Liver (tissue), 9 donors: Measurements from ENCODE around the gene ALMS1. TPM values are rescaled to one million over a fixed set of nuclear protein-coding genes. Genes with fewer than 3 reads are reported as not detected.

Experiments
- DNase-seq: peaks from one replicate; pipeline ENCODE4 v3.0.0-alpha.2; 2017; ENCODE audit warnings: low spot score
- H3K27ac ChIP-seq, 2 donors: one replicate each; pipeline ENCODE4 v1.7.0; 2013; ENCODE audit warnings: inconsistent platforms in 2 of 2, low read length in 2 of 2, control low read depth in 1 of 2, low read depth in 1 of 2, mild to moderate bottlenecking in 1 of 2
- H3K27me3 ChIP-seq, 4 donors: one replicate each; pipeline versions ENCODE4 v1.6.1 to v1.7.0; 2013; ENCODE audit warnings: low read length in 3 of 4, inconsistent platforms in 1 of 4, mild to moderate bottlenecking in 1 of 4, moderate library complexity in 1 of 4; ENCODE audit not compliant: control insufficient read depth in 4 of 4, insufficient read depth in 4 of 4
- H3K36me3 ChIP-seq, 4 donors: one replicate each; pipeline versions ENCODE4 v1.6.1 to v1.7.0; 2013; ENCODE audit warnings: low read length in 3 of 4, mild to moderate bottlenecking in 3 of 4, low read depth in 1 of 4, moderate library complexity in 1 of 4; ENCODE audit not compliant: control insufficient read depth in 4 of 4, insufficient read depth in 3 of 4
- H3K4me1 ChIP-seq, 4 donors: one replicate each; pipeline versions ENCODE4 v1.6.1 to v1.7.0; 2013; ENCODE audit warnings: low read length in 3 of 4, mild to moderate bottlenecking in 3 of 4, moderate library complexity in 1 of 4; ENCODE audit not compliant: control insufficient read depth in 4 of 4, insufficient read depth in 4 of 4
- H3K4me3 ChIP-seq, 3 donors: one replicate each; pipeline versions ENCODE4 v1.6.1 to v1.7.0; 2013; ENCODE audit warnings: low read length in 3 of 3, control low read depth in 1 of 3, low read depth in 1 of 3, mild to moderate bottlenecking in 1 of 3
- H3K9ac ChIP-seq, 2 donors: one replicate each; pipeline ENCODE4 v1.7.0; 2013; ENCODE audit warnings: low read length in 2 of 2, mild to moderate bottlenecking in 2 of 2, moderate library complexity in 2 of 2, control low read depth in 1 of 2, low read depth in 1 of 2
- H3K9me3 ChIP-seq, 4 donors: one replicate each; pipeline versions ENCODE4 v1.6.1 to v1.7.0; 2013; ENCODE audit warnings: low read length in 3 of 4; ENCODE audit not compliant: control insufficient read depth in 4 of 4
- ATF3 ChIP-seq: IDR thresholded peaks from 2 replicates; pipeline ENCODE4 v1.6.1; 2016; ENCODE audit warnings: antibody characterized with exemption
- CTCF ChIP-seq: fragments of 150-350 bp; IDR thresholded peaks from 2 replicates; pipeline ENCODE4 v1.5.1; 2017; ENCODE audit warnings: improper control_type of control experiment, low read depth, low read length; ENCODE audit not compliant: missing input control
- EGR1 ChIP-seq, 2 donors: IDR thresholded peaks; 2 replicates each; pipeline ENCODE4 v1.6.1; 2016 to 2018; ENCODE audit warnings: antibody characterized with exemption in 2 of 2, low read depth in 2 of 2
- FOXA1 ChIP-seq: IDR thresholded peaks from 2 replicates; pipeline ENCODE4 v1.6.1; 2016; ENCODE audit warnings: antibody characterized with exemption
- FOXA2 ChIP-seq: IDR thresholded peaks from 2 replicates; pipeline ENCODE4 v1.6.1; 2016; ENCODE audit warnings: antibody characterized with exemption
- GABPA ChIP-seq, 2 donors: IDR thresholded peaks in 1 of 2; conservative IDR thresholded peaks in 1 of 2; 2 replicates each; pipeline ENCODE4 v1.6.1; 2016; ENCODE audit warnings: antibody characterized with exemption in 2 of 2, mild to moderate bottlenecking in 1 of 2, moderate library complexity in 1 of 2
- HNF4G ChIP-seq: IDR thresholded peaks from 2 replicates; pipeline ENCODE4 v1.6.1; 2016; ENCODE audit warnings: antibody characterized with exemption
- MAX ChIP-seq: IDR thresholded peaks from 2 replicates; pipeline ENCODE4 v1.6.1; 2016; ENCODE audit warnings: antibody characterized with exemption
- NR2F2 ChIP-seq: IDR thresholded peaks from 2 replicates; pipeline ENCODE4 v1.6.1; 2016; ENCODE audit warnings: antibody characterized with exemption
- RAD21 ChIP-seq, 2 donors: IDR thresholded peaks; 2 replicates each; pipeline ENCODE4 v1.6.1; 2016; ENCODE audit warnings: antibody characterized with exemption in 2 of 2, mild to moderate bottlenecking in 2 of 2
- REST ChIP-seq: IDR thresholded peaks from 2 replicates; pipeline ENCODE4 v1.6.1; 2016; ENCODE audit warnings: antibody characterized with exemption, mild to moderate bottlenecking
- SP1 ChIP-seq: IDR thresholded peaks from 2 replicates; pipeline ENCODE4 v1.6.1; 2018; ENCODE audit warnings: antibody characterized with exemption, mild to moderate bottlenecking
- TAF1 ChIP-seq: conservative IDR thresholded peaks from 2 replicates; pipeline ENCODE4 v1.6.1; 2016; ENCODE audit warnings: antibody characterized with exemption, mild to moderate bottlenecking
- YY1 ChIP-seq: IDR thresholded peaks from 2 replicates; pipeline ENCODE4 v1.6.1; 2016; ENCODE audit warnings: antibody characterized with exemption, mild to moderate bottlenecking
- ZBTB33 ChIP-seq: IDR thresholded peaks from 2 replicates; pipeline ENCODE4 v1.6.1; 2016; ENCODE audit warnings: antibody characterized with exemption
- WGBS: extraction: QIAGEN DNeasy Blood & Tissue Kit; methylation state at CpG from one replicate; pipeline ENCODE4 v1.1.7; 2013; 5-methylcytosine and 5-hydroxymethylcytosine counted together
- polyA plus RNA-seq, 2 donors: library from polyadenylated mRNA; stranded (reverse) in 1 of 2; unstranded in 1 of 2; fragments of 200-250 nt in 1 of 2; fragments of >200 nt in 1 of 2; fragmentation: Nextera tagmentation in 1 of 2; extraction: Ambion mirVana in 1 of 2; gene quantifications; one replicate each; pipeline versions ENCODE4 v1.2.1 to v1.2.3, GENCODE V29; 2013 to 2015
- total RNA-seq, 2 donors: library from RNA; depleted of rRNA; stranded (reverse); fragments of >200 nt; gene quantifications; one replicate each; pipeline ENCODE4 v1.2.3, GENCODE V29; 2014
- donor health status: healthy.
- donor health status: healthy.
- donor health status: healthy.
- donor health status: healthy.
- donor health status: healthy.

The ALMS1 gene
- total RNA-seq (10 to 100 TPM; 11.9 to 18.3 TPM), polyA plus RNA-seq (1 to 10 TPM; 2.1 to 2.2 TPM)

- Histone ChIP-seq H3K27me3 (no peaks in the 10 kb centered on the region), H3K36me3 (no peaks in the 10 kb centered on the region), H3K9ac (peak within 1 kb of the TSS; percentile 87 to 89), H3K4me3 (peak within 1 kb of the TSS; percentile 72 to 96 (median 74)), H3K9me3 (no peaks in the 10 kb centered on the region), H3K4me1 (peaks cover 3 to 16% (median 12%) of the 10 kb centered on the region in 4 donors), H3K27ac (peak within 1 kb of the TSS; percentile 78 to 87)
- under 1% methylated on average over 83 of the region's 84 CpGs for WGBS
- DNase-seq, result peak; percentile 87
- no peak for TF ChIP-seq HNF4G
- no peak for TF ChIP-seq ATF3
- TF ChIP-seq ZBTB33, result no peak
- no peak for TF ChIP-seq NR2F2
- peak; percentile 27 for TF ChIP-seq SP1
- peak; percentile 12 for TF ChIP-seq CTCF
- no peak for TF ChIP-seq FOXA2
- peak; percentile 38 for TF ChIP-seq YY1
- TF ChIP-seq TAF1, result peak; percentile 42
- TF ChIP-seq RAD21 (IDR thresholded peaks at IDR 0.05), result peak; percentile 36 to 53
- peak; percentile 40 for TF ChIP-seq REST
- TF ChIP-seq MAX, result no peak
- peak in 1 of 2 donors; percentile 73 for TF ChIP-seq GABPA (IDR thresholded peaks at IDR 0.05 in 1 of 2, conservative IDR thresholded peaks at IDR 0.05 in 1 of 2)
- TF ChIP-seq EGR1 (IDR thresholded peaks at IDR 0.05; ENCODE audit: low read depth in 2 of 2), result no peak
- no peak for TF ChIP-seq FOXA1
These were observed at the start of gene ALMS1 for GRCh38 chr2:73385504-73386341. Gene ALMS1, plus strand, starts transcription at chr2:73385836. Its CDS starts 33 bp downstream, at chr2:73385869.
